Vagina (tissue), 2 donors: Measurements from ENCODE around the gene MVK. TPM values are rescaled to one million over a fixed set of nuclear protein-coding genes. Genes with fewer than 3 reads are reported as not detected.

ENCODE experiments used
- DNase-seq, 2 donors: peaks; one replicate each; pipeline ENCODE4 v3.0.0-alpha.2; 2017; ENCODE audit errors: extremely low spot score in 2 of 2
- H3K27ac ChIP-seq: fragments of 200-600 bp; sonication (generic); one replicate; pipeline ENCODE4 v1.5.1; 2019
- H3K27me3 ChIP-seq: fragments of 200-600 bp; sonication (generic); one replicate; pipeline ENCODE4 v1.5.1; 2019
- H3K36me3 ChIP-seq, 2 donors: fragments of 200-600 bp; sonication (generic); one replicate each; pipeline ENCODE4 v1.5.1; 2017 to 2019
- H3K4me1 ChIP-seq: fragments of 200-600 bp; sonication (generic); one replicate; pipeline ENCODE4 v1.5.1; 2019
- H3K4me3 ChIP-seq, 2 donors: fragments of 200-600 bp; sonication (generic); 1 replicate in 1 of 2; 2 replicates in 1 of 2; pipeline ENCODE4 v1.5.1; 2016 to 2019
- H3K9me3 ChIP-seq: fragments of 200-600 bp; sonication (generic); one replicate; pipeline ENCODE4 v1.5.1; 2019
- POLR2A ChIP-seq, 2 donors: fragments of 450-650 bp; IDR thresholded peaks; one replicate each; pipeline ENCODE4 v1.6.1; 2017; ENCODE audit warnings: antibody characterized with exemption in 2 of 2, mild to moderate bottlenecking in 2 of 2, moderate library complexity in 2 of 2
- POLR2AphosphoS5 ChIP-seq, 2 donors: sonication (generic); formaldehyde crosslinking; IDR thresholded peaks; one replicate each; pipeline ENCODE4 v1.9.0; 2017; ENCODE audit warnings: antibody characterized with exemption in 2 of 2, mild to moderate bottlenecking in 2 of 2, low read depth in 1 of 2; ENCODE audit not compliant: insufficient read depth in 1 of 2
- intact Hi-C: fragments of 100-400 bp; cut with DNase I; formaldehyde crosslinking; loops from one replicate; pipeline ENCODE4 v1.15.1; 2023
- total RNA-seq: library from RNA; depleted of rRNA; stranded (reverse); fragments of >200 nt; gene quantifications from one replicate; pipeline ENCODE4 v1.2.3, GENCODE V29; 2016
- TF ChIP-seq, protein P1 (sequence below), 3 experiments: fragments of 450-650 bp in 2 of 3; fragments of 200-600 bp in 1 of 3; sonication (generic) in 1 of 3; IDR thresholded peaks; one replicate each; pipeline ENCODE4 v1.5.1; 2017 to 2019; ENCODE audit warnings: antibody characterized with exemption in 3 of 3, mild to moderate bottlenecking in 2 of 3, moderate library complexity in 2 of 3

MVK gene
- total RNA-seq, 1 donor from 2014 or later = 24.1 TPM

DNA sequence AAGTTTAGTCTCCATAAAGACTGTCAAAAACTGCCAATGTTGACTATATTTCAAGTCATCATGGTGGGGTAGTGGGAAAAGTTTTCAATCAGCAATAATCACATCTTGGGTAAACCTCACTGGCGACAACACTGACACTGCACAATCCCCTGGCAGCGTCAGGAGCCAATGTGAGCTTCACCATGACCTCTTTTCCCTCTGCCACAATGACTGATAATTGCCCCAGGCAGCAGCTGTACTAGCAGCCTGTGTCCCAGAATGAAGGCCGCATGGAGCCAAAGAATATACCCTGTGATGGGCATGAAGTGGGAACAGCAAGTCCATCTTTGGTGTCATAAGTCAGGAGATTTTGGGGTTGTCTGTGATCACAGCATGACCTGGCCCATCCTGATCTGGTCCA lies 5.6 kb upstream of the MVK start:
- TF ChIP-seq, protein P1, sequence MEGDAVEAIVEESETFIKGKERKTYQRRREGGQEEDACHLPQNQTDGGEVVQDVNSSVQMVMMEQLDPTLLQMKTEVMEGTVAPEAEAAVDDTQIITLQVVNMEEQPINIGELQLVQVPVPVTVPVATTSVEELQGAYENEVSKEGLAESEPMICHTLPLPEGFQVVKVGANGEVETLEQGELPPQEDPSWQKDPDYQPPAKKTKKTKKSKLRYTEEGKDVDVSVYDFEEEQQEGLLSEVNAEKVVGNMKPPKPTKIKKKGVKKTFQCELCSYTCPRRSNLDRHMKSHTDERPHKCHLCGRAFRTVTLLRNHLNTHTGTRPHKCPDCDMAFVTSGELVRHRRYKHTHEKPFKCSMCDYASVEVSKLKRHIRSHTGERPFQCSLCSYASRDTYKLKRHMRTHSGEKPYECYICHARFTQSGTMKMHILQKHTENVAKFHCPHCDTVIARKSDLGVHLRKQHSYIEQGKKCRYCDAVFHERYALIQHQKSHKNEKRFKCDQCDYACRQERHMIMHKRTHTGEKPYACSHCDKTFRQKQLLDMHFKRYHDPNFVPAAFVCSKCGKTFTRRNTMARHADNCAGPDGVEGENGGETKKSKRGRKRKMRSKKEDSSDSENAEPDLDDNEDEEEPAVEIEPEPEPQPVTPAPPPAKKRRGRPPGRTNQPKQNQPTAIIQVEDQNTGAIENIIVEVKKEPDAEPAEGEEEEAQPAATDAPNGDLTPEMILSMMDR (IDR thresholded peaks at IDR 0.05) = no peak
- no peak for TF ChIP-seq POLR2A (IDR thresholded peaks at IDR 0.05)
- no peak for TF ChIP-seq POLR2AphosphoS5 (IDR thresholded peaks at IDR 0.05; ENCODE audit: insufficient read depth in 1 of 2, low read depth in 1 of 2)
- Histone ChIP-seq H3K4me3 (no peak overlapping the region), H3K27ac (no peak overlapping the region), H3K27me3 (no peaks in the 10 kb centered on the region), H3K9me3 (no peaks in the 10 kb centered on the region), H3K4me1 (peaks cover 11% of the 10 kb centered on the region), H3K36me3 (peaks cover 0 to 18% of the 10 kb centered on the region in 2 donors)
- no peak for DNase-seq
- intact Hi-C loops = no loop called here

DNA sequence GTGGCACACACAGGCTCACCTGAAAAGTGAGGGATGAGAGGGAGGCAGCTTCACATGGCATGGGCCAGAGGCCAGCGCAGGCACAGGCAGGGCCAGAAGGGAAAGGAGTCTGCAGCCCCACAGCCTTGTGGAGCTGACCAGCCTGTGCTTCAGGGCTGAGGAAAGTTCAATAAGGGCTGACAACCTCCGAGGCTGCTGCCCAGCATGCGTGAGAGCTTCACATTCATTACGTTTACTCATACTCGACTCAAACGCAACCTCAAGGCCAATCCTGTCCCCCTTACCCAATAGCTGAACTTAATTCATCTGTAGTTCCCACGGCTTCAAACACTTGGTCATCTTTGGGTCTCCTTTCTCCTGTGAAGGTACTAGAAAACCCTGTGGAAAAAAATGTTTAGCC lies 5.1 kb upstream of the MVK start:
- H3K4me1 ChIP-seq = peaks cover 13% of the 10 kb centered on the region
- DNase-seq = no peak
- TF ChIP-seq POLR2A (IDR thresholded peaks at IDR 0.05) (no peak), POLR2AphosphoS5 (IDR thresholded peaks at IDR 0.05; ENCODE audit: insufficient read depth in 1 of 2, low read depth in 1 of 2) (no peak)
- TF ChIP-seq, protein P1 (IDR thresholded peaks at IDR 0.05) = no peak
- H3K4me3 ChIP-seq = no peak overlapping the region
- intact Hi-C loops = no loop called here
- no peaks in the 10 kb centered on the region for H3K27me3 ChIP-seq
- H3K9me3 ChIP-seq = no peaks in the 10 kb centered on the region
- H3K27ac ChIP-seq = no peak overlapping the region
- H3K36me3 ChIP-seq = peaks cover 0 to 18% of the 10 kb centered on the region in 2 donors

DNA sequence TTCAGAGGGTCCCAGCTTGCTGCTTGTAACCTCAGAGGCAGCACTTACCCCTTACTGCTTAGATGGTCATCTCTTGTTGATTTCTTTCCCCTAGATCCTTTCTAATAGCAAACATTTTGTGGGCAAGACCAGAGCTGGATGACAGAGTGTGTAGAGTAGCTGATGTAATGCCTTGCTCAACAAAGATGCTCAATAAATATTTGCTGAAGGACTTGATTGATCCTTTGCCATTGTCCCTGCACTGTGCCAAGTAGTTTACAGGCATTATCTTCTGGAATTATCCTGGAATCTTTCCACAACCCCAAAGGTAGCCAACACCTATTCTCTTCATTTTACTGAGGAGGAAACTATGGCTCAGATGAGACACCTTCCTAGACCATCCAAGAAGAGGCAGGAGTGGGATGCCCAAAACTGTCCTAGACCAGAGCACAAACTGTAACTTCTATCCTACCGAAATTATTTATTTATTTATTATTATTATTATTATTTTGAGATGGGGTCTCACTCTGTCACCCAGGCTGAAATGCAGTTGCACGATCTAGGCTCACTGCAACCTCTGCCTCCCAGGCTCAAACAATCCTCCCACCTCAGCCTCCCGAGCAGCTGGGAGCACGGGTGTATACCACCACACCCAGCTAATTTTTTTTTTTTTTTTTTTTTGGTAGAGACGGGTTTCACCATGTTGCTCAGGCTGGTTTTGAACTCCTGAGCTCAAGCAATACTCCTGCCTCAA lies 1.7 kb upstream of the MVK start:
- TF ChIP-seq POLR2AphosphoS5 (IDR thresholded peaks at IDR 0.05; ENCODE audit: insufficient read depth in 1 of 2, low read depth in 1 of 2) = no peak
- Histone ChIP-seq H3K27ac (no peak overlapping the region), H3K4me1 (peaks cover 27% of the 10 kb centered on the region), H3K9me3 (no peaks in the 10 kb centered on the region), H3K36me3 (peaks cover 0 to 13% of the 10 kb centered on the region in 2 donors), H3K4me3 (no peak overlapping the region), H3K27me3 (no peaks in the 10 kb centered on the region)
- intact Hi-C loops = no loop called here
- DNase-seq = no peak

DNA sequence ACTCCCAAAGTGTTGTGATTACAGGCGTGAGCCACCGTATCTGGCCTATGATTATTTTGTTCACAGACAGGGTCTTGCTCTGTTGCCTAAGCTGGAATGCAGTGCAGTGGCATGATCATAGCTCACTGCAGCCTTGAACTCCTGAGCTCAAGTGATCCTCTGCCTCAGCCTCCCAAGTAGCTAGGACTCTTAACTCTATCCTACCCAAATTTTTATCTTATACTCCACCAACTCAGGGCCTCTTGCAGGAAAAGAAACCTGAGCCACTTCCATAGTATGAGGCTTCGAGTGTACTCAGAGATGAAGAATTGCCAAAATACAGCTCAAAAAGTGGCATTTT lies 1.1 kb upstream of the MVK start:
- H3K27me3 ChIP-seq = no peaks in the 10 kb centered on the region
- TF ChIP-seq POLR2A (IDR thresholded peaks at IDR 0.05) (no peak), POLR2AphosphoS5 (IDR thresholded peaks at IDR 0.05; ENCODE audit: insufficient read depth in 1 of 2, low read depth in 1 of 2) (no peak)
- TF ChIP-seq, protein P1 (IDR thresholded peaks at IDR 0.05) = no peak
- H3K27ac ChIP-seq = peak overlapping the region; percentile 83
- peak overlapping the region; percentile 86 to 93 for H3K4me3 ChIP-seq
- intact Hi-C loops = no loop called here
- H3K36me3 ChIP-seq = peaks cover 0 to 18% of the 10 kb centered on the region in 2 donors
- peaks cover 27% of the 10 kb centered on the region for H3K4me1 ChIP-seq
- no peaks in the 10 kb centered on the region for H3K9me3 ChIP-seq
- DNase-seq = no peak

DNA sequence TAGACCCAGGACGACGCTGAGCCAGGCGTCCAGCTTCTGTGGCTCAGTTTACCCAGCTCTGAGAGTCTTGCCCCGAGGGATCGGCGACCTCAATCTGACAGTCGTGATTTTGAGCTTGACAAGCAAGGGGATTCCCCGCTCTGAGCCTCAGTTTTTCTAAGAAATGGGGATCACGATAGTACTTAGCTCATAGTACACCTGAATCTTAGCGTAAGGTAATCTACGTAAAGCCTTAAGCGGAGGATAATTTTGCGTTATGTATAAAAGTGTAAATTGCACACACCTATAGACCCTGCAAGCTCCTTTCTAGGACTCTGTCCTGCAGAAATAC lies 285 bp downstream of the MVK start:
- Histone ChIP-seq H3K4me3 (peak overlapping the region; percentile 86 to 93), H3K9me3 (no peaks in the 10 kb centered on the region), H3K36me3 (peaks cover 0 to 25% of the 10 kb centered on the region in 2 donors), H3K27me3 (no peaks in the 10 kb centered on the region), H3K27ac (peak overlapping the region; percentile 60), H3K4me1 (peaks cover 27% of the 10 kb centered on the region)
- DNase-seq = no peak
- intact Hi-C loops = no loop called here
- TF ChIP-seq POLR2A (IDR thresholded peaks at IDR 0.05) (no peak), POLR2AphosphoS5 (IDR thresholded peaks at IDR 0.05; ENCODE audit: insufficient read depth in 1 of 2, low read depth in 1 of 2) (no peak)
- TF ChIP-seq, protein P1 (IDR thresholded peaks at IDR 0.05) = no peak
